NCI-H2196 treated with DMSO at 0.1 percent for 48 hours (cell line): ENCODE results near the gene ZNF730.
"Not testable (repeated sequence)": the region's sequence is repeated elsewhere in the genome, so short reads cannot be mapped to it uniquely, and the experiment has no call there.

Experiments
- DNase-seq: peaks from one replicate; lab custom pipeline; 2025; ENCODE audit not compliant: unreplicated experiment; lab: John Stamatoyannopoulos, UW

Gene ZNF730

GRCh38 chr19:23116802-23117571 is at the start of gene ZNF730:
Gene ZNF730, plus strand, starts transcription at chr19:23117025. Its CDS starts 149 bp downstream, at chr19:23117174.
- DNase-seq, result peak; percentile 21

DNA sequence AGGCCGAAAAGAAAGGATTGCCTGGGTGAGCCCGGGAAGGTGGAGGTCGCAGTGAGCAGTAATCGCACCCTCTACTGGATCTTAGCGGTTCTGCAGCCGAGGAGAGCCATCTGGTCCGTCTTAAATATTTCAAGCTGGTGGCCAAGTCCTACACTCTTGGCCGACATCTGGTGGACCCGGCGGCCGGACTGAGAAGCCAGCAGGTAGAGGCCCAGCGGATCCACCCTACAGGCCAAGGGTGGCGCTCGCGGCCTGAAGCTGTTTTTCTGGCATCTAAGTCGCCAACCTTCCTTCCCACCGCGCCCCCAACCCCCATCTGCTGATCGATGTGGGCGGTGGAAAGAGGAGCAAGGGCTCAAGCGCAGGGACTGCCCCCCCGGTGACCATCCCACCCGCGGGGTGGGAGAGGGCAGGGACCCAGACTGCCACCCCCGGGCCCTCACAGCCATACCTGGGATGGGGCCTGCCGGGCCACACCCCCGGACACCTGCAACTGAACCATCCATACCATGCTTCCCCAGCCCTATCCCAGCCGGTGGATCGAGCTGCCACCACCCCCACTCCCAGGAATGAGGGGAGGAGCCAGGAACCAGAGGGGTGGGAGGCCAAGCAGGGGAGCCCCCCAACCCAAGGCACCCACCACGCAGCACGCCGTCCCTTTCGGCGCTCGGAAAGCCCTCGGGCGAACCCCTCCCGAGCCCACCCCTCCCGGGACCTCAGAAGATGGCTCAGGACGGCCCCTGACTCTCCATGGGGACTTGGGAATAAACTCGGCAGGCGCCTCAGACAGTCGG is 46.3 kb upstream of the ZNF730 start:
- no peak for DNase-seq

- no peak for DNase-seq
Measured at GRCh38 chr19:23071147-23071511, 45.7 kb upstream of the ZNF730 start.

DNA sequence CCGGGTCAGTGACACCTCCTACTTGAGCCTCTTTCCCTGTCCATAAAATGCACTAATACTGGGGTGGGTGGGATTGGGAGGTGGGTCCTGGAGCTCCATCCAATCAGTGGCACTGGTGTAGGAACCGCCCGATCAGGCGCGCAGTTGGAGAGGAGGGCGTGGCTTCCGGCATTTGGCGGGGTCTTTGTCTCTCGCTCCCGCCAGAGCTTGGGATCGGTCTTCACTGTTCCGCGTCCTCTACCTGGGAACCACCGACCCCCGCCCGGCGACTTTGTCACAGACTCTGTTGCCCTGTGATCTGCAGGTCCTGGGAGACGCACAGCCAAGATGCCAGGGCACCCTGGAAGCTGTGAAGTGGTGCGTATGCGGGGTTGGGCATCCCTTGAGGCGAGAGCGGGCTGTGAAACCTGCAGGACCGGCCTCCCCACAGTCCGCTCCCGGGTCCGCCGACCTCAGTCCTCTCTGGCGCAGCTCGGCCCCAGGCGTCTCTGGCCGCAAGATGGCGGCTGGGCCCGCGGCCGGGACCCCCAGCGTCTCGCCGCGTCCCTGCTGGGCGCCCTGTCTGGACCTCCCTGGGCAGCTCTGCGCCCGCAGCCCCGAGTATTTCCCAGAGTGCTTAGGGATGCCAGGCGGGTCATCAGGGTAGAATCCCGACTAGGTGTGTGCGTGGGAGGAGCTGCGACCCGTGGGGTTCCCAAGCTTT is 41.6 kb upstream of the ZNF730 start:
- DNase-seq, result peak; percentile 67

DNA sequence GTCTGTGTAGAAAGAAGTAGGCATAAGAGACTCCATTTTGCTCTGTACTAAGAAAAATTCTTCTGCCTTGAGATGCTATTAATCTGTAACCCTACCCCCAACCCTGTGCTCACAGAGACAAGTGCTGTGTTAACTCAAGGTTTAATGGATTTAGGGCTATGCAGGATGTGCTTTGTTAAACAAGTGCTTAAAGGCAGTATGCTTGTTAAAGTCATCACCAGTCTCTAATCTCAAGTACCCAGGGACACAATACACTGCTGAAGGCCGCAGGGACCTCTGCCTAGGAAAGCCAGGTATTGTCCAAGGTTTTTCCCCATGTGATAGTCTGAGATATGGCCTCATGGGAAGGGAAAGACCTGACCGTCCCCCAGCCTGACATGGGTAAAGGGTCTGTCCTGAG is 39.0 kb upstream of the ZNF730 start:
- DNase-seq, result not testable (repeated sequence)

DNA sequence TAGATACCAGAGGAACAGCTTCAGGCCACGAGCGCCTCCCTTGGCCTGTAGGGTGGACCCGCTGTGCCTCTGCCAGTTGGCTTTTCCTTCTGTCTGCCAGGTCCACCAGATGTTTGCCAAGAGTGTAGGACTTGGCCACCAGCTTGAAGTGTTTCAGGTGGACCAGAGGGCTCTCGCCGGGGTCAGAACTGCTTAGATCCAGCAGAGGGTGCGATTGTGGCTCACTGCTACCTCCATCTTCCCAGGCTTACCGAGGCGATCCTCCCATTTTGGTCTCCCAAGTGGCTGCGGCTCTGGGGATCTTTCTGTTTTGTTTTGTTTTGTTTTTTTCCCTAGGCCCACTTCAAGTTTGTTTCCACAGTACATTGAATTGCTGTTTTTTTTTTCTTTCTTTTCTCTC is 23.0 kb upstream of the ZNF730 start:
- DNase-seq, result no peak

GRCh38 chr19:23095418-23095817 is 21.4 kb upstream of the ZNF730 start:
- DNase-seq, result no peak

- DNase-seq, result no peak
Measured at GRCh38 chr19:23098286-23098685, 18.5 kb upstream of the ZNF730 start.

GRCh38 chr19:23098988-23099387 is 17.8 kb upstream of the ZNF730 start:
- DNase-seq, result no peak

GRCh38 chr19:23099966-23100365 is 16.9 kb upstream of the ZNF730 start:
- no peak for DNase-seq

GRCh38 chr19:23101241-23101640 is 15.6 kb upstream of the ZNF730 start:
- no peak for DNase-seq

DNA sequence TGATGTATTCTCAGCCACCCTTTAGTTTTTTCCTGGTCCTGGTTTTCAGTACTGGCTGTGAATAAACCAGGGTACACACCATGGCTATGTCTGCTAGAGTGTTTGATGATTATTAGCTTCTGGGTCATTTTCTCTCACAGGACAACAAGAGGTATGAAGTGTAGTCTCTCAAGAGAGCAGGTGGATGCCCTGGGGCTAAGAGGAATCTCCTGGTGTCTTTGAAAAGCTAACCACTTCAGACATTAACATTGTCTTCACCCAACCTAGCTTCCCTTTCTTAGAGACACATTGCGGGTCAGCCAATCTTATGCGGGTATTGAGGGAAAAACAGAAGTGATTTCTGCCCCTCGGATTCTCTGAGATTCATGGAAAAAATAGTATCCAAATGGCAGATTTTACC is 1.6 kb downstream of the ZNF730 start:
- no peak for DNase-seq

GRCh38 chr19:23134211-23134610 is 17.4 kb downstream of the ZNF730 start:
- not testable (repeated sequence) for DNase-seq

- DNase-seq, result no peak
Measured at GRCh38 chr19:23145617-23146415, 29.0 kb downstream of the ZNF730 start.

DNA sequence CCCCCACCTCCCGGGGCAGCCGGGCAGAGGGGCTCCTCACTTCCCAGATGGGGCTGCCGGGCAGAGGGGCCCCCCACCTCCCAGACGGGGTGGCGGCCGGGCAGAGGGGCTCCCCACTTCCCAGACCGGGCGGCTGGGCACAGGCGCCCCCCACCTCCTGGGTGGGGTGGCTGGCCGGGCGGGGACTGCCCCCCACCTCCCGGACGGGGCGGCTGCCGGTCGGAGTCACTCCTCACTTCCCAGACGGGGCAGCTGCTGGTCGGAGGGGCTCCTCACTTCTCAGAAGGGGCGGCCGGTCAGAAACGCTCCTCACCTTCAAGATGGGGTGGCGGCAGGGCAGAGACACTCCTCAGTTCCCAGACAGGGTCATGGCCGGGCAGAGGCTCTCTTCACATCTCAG is 43.9 kb downstream of the ZNF730 start:
- no peak for DNase-seq

GRCh38 chr19:23168286-23168685 is 51.5 kb downstream of the ZNF730 start:
- not testable (repeated sequence) for DNase-seq

DNA sequence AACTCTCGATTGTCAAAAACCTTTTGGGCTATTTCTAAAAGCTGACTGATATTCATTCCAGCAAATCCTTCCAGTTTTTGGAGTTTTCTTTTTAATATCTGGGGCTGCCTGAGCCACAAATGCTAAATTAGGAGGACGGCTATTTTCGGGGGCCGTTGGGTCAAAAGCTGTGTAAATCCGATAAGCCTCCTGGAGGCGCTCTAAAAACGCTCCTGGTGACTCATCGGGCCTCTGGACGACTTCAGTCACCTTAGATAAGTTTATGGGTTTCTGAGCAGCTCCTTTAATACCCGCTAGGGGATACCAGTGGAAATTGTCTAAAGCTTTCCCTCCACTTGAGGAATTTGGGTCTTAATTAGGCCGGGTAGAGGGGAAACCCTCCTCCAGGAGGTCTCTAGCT is 66.4 kb downstream of the ZNF730 start:
- DNase-seq, result no peak

- no peak for DNase-seq
Measured at GRCh38 chr19:23190341-23190740, 73.5 kb downstream of the ZNF730 start.
